ENCODE data around the gene ACSM2B.
"Not testable (repeated sequence)": the region's sequence is repeated elsewhere in the genome, so short reads cannot be mapped to it uniquely, and the experiment has no call there.

- not testable (repeated sequence) for TF ChIP-seq PKNOX1 (IDR thresholded peaks at IDR 0.05); SUZ12 (IDR thresholded peaks at IDR 0.05); FOXM1 (IDR thresholded peaks at IDR 0.05; ENCODE audit: borderline replicate concordance); SP1 (IDR thresholded peaks at IDR 0.05); ZNF384 (IDR thresholded peaks at IDR 0.05); BHLHE40 (IDR thresholded peaks at IDR 0.05; ENCODE audit: borderline replicate concordance); L3MBTL2 (conservative IDR thresholded peaks at IDR 0.05); TARDBP (IDR thresholded peaks at IDR 0.05); FOXA1 (IDR thresholded peaks at IDR 0.05); ELF4 (IDR thresholded peaks at IDR 0.05); HDGF (IDR thresholded peaks at IDR 0.05; ENCODE audit: borderline replicate concordance); ARNT (IDR thresholded peaks at IDR 0.05); NFRKB (IDR thresholded peaks at IDR 0.05)
These were observed 20.5 kb downstream of the ACSM2B start for GRCh38 chr16:20555628-20556027.
